ENCODE measurements around the gene CASP3. TPM values are rescaled to one million over a fixed set of nuclear protein-coding genes. Genes with fewer than 3 reads are reported as not detected.

Gene CASP3
- total RNA-seq, 1 experiment from 2014 or later: 107 TPM

DNA sequence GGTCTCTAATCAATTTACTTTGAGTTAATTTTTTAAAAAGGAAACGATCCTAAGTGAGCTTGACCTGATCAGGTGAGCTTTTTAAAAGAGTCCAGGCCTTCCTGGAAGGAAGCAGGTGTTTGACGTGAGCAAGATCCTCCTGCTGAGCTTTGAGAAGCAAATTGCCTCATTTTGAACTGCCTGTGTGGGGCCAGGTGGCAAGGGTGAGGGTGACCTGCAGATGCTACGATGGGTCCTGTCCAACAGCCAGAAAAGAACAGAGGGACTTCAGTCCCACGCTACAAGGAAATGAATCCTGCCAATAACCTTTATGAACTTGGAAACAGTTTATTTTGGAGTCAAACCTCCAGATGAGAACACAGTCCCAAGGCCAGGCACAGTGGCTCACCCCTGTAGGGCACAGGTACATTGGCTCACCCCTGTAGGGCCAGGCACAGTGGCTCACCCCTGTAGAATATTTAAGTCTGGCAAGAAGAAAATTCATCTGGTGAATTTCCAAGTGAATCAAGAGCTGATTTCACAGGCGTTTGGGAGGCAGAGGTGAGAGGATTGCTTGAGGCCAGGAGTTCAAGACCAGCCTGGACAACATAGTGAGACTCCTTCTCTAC lies 58.1 kb downstream of the CASP3 start:
- no peak overlapping the region for H2BK20ac ChIP-seq (ENCODE audit: low read depth, low read length, poor library complexity, severe bottlenecking)
- H3K14ac ChIP-seq (ENCODE audit: insufficient read depth, low read length): no peak overlapping the region
- H4K5ac ChIP-seq (ENCODE audit: insufficient read length, low read depth, low read length): no peak overlapping the region
- peaks cover 0 to 2% of the 10 kb centered on the region in 2 experiments; a peak in 2 of 5 replicates for H3K9me3 Mint-ChIP-seq
- TF ChIP-seq, protein P1, sequence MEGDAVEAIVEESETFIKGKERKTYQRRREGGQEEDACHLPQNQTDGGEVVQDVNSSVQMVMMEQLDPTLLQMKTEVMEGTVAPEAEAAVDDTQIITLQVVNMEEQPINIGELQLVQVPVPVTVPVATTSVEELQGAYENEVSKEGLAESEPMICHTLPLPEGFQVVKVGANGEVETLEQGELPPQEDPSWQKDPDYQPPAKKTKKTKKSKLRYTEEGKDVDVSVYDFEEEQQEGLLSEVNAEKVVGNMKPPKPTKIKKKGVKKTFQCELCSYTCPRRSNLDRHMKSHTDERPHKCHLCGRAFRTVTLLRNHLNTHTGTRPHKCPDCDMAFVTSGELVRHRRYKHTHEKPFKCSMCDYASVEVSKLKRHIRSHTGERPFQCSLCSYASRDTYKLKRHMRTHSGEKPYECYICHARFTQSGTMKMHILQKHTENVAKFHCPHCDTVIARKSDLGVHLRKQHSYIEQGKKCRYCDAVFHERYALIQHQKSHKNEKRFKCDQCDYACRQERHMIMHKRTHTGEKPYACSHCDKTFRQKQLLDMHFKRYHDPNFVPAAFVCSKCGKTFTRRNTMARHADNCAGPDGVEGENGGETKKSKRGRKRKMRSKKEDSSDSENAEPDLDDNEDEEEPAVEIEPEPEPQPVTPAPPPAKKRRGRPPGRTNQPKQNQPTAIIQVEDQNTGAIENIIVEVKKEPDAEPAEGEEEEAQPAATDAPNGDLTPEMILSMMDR (conservative IDR thresholded peaks at IDR 0.05): no peak
- H3K27me3 ChIP-seq (ENCODE audit: insufficient read depth, low read length): no peaks in the 10 kb centered on the region
- no peak overlapping the region for H2AFZ ChIP-seq (ENCODE audit: low read length)
- no peak overlapping the region for H2BK5ac ChIP-seq (ENCODE audit: insufficient read length, low read length)
- no CpG with 5 or more reads among the region's 5 CpGs for WGBS (ENCODE audit: extremely low coverage, insufficient read length, low lambda C conversion rate)
- no peak overlapping the region for H3K27ac ChIP-seq (ENCODE audit: insufficient read length, low read depth, low read length)
- H3K23ac ChIP-seq (ENCODE audit: insufficient read length, low read depth, low read length): no peak overlapping the region
- no peaks in the 10 kb centered on the region for H3K79me1 ChIP-seq (ENCODE audit: insufficient read depth, low read depth, low read length, poor library complexity, severe bottlenecking)
- H3K23me2 ChIP-seq (ENCODE audit: insufficient read length, low read depth, low read length, poor library complexity, severe bottlenecking): no peaks in the 10 kb centered on the region
- H2BK15ac ChIP-seq (ENCODE audit: low read depth, low read length): no peak overlapping the region
- no peak overlapping the region for H3K4me3 Mint-ChIP-seq
- no peak overlapping the region for H4K91ac ChIP-seq (ENCODE audit: insufficient read length, low read depth, low read length)
- H3K18ac ChIP-seq (ENCODE audit: insufficient read length, low read depth, low read length): no peak overlapping the region
- no peak overlapping the region for H2BK12ac ChIP-seq (ENCODE audit: insufficient read length, low read depth, low read length)
- no peak for DNase-seq
- no peaks in the 10 kb centered on the region for H3K4me1 ChIP-seq (ENCODE audit: insufficient read depth, low read length)
- no peaks in the 10 kb centered on the region for H3K9me3 ChIP-seq (ENCODE audit: control insufficient read depth, low read depth, low read length)
- no peak overlapping the region for H3K27ac Mint-ChIP-seq
- H3K36me3 Mint-ChIP-seq (ENCODE audit: insufficient read depth in 1 of 3, low read depth in 3 of 3): no peaks in the 10 kb centered on the region; a peak in 1 of 7 replicates
- no peak overlapping the region for H3K56ac ChIP-seq (ENCODE audit: insufficient read length, low read depth, low read length)
- no peak overlapping the region for H3K4ac ChIP-seq (ENCODE audit: low read depth, low read length)
- no peaks in the 10 kb centered on the region for H3K27me3 Mint-ChIP-seq (ENCODE audit: low read depth)
- no peak overlapping the region for H3K9ac ChIP-seq (ENCODE audit: extremely low read depth, insufficient read length, low read length)
- no peaks in the 10 kb centered on the region for H4K20me1 ChIP-seq (ENCODE audit: control insufficient read depth, insufficient read depth, insufficient read length)
- H4K8ac ChIP-seq (replicated peaks; ENCODE audit: insufficient read length, low read depth, low read length): no peak overlapping the region
- H2BK120ac ChIP-seq (ENCODE audit: low read depth, low read length, poor library complexity, severe bottlenecking): no peak overlapping the region
- no peak overlapping the region for H3T11ph ChIP-seq (ENCODE audit: low read length)
- H3K4me1 Mint-ChIP-seq: peaks cover 5 to 14% of the 10 kb centered on the region in 2 experiments; a peak in 3 of 4 replicates
- no peak overlapping the region for H2AK5ac ChIP-seq (ENCODE audit: insufficient read length, low read length)
- H3K4me2 ChIP-seq (ENCODE audit: insufficient read depth, insufficient read length, low read length): no peak overlapping the region
- H3K79me2 ChIP-seq (ENCODE audit: insufficient read depth, low read length): no peaks in the 10 kb centered on the region

All from H9 (cell line).